DMS153 (cell line): ENCODE measurements around the gene SDCCAG8.
A peak's percentile ranks its signal among the peaks of the same experiment; 100 is the strongest.

Experiments
- DNase-seq: peaks from one replicate; lab custom pipeline; 2025; lab: John Stamatoyannopoulos, UW

Gene SDCCAG8

DNA sequence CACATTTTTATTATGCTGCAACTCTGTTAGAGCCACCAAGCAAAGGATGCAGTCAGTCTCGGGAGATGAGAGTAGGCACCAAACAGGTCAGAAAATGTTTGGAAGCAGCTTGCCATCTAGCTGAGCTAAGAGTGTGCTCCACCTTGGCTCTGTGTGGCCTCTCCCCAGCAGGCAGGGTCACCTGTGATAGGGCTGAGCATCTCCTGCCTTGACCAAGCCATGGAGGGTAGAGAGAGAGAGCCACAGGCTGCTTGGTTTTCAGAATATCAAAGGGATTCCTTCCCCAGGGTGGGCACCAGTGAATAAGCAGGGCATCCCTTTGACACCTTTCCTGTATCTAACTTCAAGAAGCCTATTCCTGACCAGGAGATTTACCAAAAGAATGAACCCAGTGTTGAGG, 135.5 kb downstream of the SDCCAG8 start:
- no peak for DNase-seq

DNA sequence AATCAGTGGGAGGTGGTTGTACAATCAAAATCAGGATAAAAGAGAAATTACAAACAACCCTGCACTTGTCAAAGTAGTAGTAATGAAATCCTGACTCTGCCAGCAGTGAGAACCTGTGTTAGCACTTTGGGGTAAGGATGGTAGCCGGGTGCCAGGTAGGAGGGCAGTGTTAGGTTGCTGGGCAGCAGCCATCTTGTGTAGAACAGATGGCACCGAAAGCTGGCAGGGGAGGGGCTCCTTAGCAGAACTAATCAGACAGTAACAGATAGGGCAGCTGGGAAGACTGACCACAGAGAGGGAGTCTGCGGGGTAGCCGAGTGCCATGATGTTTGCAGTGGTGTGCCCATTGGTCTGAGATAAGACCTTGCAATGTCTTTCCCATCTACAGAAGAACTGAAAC, 137.3 kb downstream of the SDCCAG8 start:
- DNase-seq = no peak

DNA sequence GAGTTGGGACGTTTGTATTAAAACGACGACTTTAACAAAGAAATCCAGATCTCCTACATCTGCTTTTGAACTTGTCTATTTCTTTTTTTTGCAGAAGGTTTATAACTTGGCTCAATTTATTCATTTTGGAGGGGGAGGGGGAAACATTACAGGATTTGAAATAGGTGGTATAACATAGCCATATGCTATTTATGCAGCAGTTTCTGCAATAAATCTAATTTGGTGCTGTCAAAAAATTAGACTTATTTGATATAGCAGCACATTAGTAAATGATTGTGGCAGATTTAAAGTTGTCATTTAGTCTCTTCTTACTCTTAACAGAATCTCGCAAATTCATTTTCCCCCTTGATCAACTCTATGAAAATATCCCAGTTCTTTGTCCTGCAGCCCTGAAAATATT, 138.2 kb downstream of the SDCCAG8 start:
- no peak for DNase-seq

DNA sequence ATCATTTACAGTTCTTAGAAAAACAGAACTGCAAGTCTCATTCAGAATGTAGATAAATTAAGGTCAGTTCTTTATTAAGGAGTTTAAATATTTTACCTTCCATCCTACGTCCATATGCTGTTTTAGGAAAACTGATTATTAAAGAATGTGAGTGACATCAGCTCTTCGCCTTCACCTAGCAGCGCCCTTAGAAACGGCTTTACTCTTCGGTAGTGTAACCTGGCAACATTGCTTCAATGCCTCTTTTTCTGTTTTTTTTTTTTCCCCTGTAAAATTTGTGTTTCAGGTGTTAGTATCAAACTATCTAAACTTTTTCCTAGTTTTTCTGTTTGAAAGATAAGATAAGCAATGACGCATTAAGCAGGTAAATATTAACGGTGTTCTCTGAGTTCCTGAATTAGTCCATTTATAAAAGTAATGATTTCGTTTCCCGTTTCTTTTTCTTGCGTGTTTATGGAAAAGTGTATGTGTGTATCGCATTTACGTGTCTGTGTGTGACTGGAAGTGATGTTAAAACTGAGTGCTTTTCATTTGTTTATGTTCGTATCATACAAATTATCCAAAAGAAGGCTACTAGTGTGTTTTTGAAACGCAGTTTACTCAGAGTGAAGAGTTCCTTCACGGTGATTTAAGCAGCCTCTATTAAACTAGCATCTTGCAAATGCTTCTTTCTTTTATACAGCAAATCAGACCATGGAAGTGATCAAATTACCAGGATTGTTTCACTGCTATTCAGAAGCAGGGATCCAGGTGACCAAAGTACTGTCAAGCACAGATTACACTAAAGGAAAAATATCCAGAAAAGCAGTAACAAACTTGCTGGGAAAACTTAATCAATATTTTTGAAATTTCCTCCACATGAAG, 139.0 kb downstream of the SDCCAG8 start:
- DNase-seq = no peak

DNA sequence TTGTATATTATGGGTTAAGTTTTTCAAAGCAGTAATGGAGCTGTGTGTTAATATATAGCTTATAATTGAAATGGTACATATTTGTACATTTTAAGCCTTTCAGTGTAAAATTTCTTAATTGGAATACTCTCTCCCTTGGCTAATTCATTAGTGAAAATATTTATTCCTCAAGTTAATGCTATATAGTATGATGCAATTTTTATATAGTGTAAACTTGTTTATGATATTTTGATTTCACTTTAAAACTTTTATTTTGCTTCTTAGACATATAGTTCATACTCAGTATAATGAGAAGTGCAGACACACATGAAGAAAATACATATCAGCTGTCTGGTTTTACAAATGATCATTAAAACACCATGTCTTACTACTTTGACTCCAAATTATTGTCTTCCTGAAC, 140.6 kb downstream of the SDCCAG8 start:
- no peak for DNase-seq

DNA sequence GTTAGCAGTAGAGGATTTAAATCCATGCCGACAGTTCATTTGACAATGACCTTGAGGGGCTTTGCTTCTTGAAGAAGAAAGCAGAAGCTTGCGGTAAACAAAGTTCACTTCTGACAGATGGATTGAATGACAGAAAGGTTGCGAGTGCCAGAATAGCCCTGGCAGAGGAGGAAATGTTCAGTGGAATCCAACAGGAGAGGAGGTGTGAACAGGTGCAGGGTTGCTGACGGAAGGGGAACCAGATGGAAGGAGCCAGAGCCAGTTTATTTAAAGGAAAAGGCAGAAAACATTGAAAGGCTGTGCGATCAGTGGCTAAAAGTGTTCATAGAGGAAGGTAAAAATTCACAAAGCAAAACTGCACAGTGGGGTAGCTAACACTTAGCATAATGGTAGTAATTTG, 141.0 kb downstream of the SDCCAG8 start:
- no peak for DNase-seq

DNA sequence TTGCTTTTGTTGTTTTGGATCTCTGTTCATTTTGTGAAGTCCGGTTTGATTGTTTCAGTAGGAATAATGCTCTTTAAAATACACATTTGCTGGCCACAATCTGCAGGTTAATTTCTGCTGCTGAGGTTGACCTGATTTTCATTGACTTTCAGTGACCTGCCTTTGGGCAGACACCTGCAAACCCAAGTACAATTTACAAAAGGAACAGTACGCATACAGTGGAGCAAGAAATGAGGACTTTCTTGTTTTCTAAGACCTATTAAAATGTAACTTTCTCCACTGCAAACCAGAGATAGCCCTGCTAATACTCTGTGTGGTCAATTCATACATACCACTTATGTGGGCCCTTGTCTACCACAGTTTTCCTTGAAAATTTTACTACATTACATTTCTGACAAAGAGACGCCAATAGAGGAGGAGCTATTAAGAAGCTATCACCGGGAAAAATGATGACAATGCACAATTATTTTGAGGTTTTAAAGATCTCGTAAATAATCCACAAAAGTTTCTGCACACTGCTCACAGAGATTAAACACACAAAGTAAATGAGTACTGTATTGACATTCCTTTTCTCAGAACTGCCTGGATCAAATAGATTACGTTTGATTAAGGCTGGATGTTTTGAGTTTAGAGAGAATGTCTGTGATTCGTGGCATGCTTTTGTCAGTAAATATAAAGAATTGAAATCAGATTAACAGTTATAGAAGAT, 141.9 kb downstream of the SDCCAG8 start:
- no peak for DNase-seq

DNA sequence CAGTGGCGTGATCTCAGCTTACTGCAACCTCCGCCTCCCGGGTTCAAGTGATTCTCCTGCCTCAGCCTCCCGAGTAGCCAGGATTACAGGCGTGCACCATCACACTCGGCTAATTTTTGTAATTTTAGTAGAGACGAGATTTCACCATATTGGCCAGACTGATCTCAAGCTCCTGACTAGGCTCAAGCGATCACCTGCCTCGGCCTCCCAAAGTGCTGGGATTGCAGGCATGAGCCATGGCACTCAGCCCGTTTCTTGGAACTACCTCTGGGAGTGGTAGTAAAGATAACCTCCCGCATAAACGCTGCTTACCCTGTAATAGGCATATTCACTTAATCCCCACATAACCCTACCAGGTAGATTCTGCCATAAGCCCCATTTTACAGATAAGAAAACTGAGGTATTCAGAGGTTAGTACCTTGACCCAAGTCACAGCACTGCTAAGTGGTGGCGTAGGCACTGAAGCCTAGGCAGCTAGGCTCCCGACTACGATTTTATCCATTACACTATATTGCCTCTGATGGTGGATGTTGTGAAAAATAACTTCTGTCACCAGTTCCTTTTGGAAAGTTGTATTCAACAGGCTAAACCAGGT, 143.8 kb downstream of the SDCCAG8 start:
- DNase-seq = no peak

DNA sequence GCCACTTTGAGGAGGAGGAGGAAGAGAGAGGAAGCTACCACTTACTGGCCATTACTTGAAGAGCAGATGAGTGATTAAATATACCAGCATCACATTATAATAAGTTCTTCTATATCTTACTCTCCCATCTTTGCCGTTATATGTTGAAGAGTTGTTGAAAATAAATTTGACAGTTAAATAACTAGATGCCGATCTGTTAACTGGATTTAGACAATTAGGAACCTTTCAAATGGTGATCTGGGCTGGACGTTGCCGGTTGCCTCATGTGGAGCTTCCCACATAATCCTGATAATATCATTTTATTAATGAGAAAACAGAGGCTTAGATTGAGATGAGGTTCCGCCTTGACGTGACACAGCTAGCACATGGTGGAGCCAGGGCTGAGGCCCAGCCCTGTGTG, 147.0 kb downstream of the SDCCAG8 start:
- no peak for DNase-seq

DNA sequence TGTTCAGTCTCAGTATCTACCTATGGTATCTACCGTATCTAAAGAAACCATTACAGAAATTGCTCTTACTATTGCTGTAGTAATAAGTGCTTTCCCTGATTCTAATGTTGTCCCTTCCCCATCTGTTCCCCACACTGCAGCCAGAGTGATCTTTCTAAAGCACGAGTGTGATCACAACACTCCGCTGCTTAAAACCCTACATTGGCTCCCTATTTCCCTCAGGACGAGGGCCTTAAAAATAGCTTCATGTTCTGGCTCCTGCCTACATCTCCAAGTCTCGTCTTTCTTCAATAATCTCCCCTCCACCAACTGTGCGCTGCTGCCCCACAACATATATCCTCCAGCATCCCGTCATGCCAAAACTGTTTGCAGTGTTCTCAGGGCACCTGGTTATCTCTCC, 150.6 kb downstream of the SDCCAG8 start:
- DNase-seq = no peak

DNA sequence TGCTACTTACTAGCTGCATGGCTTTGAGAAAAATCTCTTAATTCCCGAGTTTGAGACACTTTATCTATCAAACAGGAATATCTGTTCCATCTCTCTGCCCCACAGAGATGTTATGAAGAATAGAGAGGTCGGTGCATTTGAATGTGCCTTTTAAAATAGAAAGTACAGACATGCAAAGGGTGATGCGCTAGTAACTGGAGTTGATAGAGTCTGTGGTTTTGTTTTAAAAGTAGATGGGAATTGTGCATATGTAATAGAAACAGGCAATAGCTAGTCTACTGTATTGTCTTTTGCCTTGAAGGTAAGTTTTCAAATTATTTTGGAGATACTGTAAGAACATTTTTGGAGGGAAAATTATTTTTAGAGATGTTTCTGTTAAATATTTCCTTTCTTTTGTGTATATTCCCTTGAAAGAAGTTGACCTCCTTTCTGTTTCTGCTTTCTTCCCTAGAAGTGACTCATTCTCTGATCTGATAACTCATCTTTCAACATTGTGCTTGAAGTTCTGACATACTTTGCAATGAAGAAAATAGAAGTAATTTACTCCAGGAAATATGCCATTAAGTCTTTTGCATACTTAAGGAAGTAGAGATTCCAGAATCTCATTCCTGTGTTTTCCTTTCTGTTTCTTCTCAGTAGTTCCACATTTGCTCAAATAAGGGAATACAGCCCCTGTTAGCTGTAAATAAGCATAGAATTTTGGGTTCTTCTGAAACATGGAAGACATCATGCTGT, 151.6 kb downstream of the SDCCAG8 start:
- DNase-seq = no peak

DNA sequence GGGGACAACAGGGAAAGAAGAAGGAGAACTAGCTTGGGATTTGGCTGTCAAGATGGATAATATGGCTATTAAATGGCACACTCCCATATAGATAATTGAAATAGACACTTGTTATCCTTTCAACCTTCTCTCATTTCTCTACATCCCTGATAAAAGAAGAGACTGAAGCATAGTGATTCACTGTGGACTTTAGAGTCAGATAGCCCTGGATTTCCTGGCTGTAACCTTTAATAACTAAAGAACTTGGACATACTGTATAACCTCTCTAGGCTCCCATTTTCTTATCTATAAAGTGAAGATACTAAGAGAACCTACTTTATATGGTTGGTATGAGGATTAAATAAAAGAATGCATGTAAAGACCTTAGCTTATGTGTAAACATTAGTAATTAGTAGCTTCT, 152.6 kb downstream of the SDCCAG8 start:
- no peak for DNase-seq

DNA sequence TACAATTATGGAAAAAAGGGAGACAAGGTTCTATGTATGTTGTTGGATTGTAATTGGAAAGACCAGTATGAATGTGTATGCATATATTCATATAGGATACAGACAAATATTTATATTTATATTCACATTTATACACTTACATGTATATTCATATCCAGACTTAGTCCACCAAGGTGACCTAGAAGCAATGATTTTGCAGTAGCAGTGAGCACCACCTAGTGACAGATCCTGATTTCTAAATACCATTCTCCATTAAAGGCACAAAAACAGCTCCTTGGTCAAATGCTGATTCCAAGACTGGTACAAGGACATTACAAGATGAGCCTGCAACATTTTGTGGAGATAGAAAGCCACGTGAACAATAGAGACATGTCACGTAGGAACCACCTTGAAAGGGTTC, 153.4 kb downstream of the SDCCAG8 start:
- DNase-seq = no peak

DNA sequence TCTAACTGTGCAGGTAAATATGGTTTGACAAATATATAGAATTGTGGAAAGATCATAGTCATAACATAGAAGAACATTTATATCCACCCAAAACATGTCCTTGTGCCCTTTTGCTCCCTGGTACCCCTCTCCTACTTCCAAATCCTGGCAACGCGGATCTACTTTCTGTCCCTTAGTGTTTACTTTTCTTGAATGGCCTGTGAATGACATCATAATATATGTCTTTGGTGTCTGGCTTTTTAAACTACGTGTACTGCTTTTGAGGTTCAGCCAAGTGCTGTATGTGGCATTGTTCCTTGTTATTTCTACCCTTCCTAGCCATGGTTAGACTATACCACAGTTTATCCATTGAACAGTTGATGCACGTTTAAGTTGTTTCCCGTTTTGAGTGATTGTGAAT, 155.6 kb downstream of the SDCCAG8 start:
- DNase-seq = peak; percentile 88

DNA sequence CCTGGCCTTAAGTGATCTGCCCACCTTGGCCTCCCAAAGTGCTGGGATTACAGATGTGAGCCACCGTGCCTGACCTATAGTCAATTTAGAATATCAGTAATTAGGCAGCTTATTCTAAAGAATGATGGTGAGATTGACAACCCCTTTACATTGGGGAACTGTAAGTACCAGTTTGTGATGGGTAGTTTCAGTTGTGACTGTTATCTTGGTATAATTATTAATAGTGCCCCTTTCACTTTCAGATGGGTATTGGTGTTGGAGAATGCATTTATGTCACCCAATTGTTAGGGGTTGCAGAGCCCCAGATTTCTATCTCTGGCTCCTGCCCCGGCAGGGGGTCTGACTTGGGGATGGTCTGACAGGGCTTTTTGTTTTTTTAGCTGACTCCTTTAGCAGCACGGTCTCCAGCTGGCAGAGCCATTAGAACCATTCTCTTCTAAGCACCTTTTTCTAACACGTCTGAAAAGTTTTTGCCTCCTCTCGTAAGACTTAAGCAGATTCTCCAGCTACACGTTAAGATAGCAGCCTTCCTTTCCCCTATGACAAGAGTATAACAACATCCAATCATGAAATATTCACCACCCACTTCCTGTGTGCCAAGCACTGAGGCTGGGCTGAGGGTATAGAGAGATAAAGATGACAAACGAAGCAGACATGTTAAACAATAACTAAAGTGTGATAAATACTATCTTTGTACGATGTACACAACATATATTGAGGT, 157.8 kb downstream of the SDCCAG8 start:
- DNase-seq = no peak

DNA sequence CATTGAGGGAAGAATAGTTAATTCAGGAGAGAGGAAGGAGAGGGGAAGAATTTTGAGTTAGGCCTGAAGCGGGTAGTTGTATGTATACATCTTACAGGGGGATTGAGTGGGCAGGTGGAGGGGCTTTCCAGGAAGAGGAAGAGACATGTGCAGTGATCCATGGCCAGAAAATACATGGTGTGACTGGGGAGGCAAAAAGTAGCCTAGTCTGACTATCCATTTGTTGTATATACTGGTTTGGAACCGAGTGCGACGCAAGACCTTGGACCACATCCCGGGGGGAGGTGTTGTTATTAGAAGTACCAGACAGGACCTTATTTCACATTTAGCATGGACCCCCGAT, 158.3 kb downstream of the SDCCAG8 start:
- no peak for DNase-seq

DNA sequence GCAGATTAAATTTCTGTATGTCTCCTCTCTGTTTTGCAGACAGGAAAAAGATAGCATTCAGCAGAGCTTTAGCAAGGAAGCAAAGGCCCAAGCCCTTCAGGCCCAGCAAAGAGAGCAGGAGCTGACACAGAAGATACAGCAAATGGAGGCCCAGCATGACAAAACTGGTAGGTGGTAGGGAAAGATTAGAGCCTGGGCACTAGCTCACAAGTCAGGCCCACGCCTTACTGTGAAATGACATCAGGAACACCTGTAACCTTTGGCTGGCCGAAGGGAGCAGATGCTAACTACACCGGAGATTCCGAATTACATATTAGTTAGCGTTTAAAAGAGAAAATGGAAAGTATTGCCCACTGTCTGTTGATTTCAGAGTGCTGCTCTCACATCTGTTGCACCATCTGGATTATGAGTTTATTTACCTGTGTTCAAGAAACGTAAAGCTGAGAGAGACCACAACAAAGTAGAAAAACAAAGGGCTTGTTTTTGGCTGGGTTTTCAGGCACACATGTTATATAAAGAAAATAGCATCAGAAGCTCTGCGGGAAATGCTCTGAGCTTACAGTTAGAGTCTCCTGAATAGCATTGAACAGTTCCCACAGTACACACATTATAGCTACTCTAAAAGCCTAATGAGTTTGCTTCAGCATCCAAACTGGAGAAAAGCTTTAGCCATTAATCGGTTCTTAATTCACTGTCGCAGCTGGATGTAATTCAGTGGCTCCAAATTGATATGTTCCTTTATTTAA, 160.0 kb downstream of the SDCCAG8 start:
- no peak for DNase-seq

DNA sequence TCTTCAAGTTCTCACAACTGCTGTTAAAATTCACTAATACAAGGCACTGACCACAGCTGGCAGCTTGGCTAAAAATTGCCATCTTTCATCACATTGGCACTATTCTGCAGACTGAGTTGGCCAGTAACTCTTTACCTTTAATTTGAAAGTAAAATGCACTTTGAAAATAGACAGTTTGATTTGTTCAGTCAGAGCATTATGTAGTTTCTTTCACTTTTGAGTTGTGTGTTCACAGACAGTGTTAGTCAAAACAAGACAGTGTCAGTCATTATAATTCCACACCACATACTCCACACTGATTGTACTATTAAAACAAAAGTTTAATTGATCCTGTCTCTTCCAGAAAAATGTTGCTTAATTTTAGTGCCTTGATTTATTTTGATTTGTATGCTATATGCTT, 160.7 kb downstream of the SDCCAG8 start:
- no peak for DNase-seq

DNA sequence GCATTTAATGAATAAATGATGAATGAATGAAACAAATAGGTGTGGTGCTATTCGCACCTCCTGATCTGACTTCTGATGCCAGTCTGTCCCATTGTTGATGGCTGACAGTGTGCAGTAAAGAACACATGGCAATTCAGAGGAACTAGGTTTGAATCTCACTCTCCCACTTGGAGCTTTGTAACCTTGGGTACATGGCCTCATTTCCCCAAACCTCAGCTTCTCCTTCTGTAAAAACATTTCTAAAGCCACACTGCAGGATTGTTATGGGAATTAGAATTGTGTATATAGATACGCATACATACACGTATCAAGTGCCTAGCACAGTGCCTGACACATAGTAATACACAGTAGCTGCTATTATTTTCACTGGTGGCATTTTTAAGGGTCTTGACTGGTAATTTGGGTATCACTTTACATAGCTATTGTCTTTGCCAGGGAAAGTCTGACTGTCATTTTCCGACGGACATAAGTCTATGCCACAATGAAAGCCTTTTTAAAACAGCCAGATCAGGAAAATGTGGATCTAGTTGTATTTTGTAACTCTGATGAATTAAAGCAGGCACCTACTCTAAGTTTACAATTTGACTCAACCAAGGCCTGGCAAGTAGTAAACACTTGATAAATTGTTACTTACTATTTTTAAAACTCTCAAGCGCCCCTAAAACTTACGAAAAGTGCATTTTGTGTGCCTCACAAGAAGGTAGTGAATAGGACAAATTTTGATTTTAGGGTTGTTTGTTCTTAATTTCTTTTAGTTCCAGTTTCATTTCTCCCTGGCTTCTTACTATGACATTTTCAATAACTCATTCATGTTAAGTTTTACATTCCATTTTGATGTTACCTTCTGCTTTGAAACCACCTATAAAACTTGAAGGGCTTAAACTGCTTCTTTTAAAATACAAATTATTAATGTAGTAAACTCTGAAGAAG, 164.4 kb downstream of the SDCCAG8 start:
- DNase-seq = no peak
